Stimulated activated naive B cell treated with anti-CD40 and anti-IgM and Interleukin-4, amounts not matched to agents 10 μg/mL and 1 μg/mL and 100 μg/mL, for 72 hours (primary cell): ENCODE measurements around the gene QPRT.
"Not testable (repeated sequence)": the region's sequence is repeated elsewhere in the genome, so short reads cannot be mapped to it uniquely, and the experiment has no call there.

ENCODE experiments used
- ATAC-seq, 2 donors: fragments of 150-1000 bp; cut with Tn5 transposase; replicated peaks; 2 replicates each; pipeline ENCODE4 v1.10.0; 2021; ENCODE audit warnings: moderate library complexity in 1 of 2
- DNase-seq: peaks from one replicate; pipeline ENCODE4 v3.0.0; 2021
- H3K27ac Mint-ChIP-seq: one replicate; pipeline ENCODE4 v1.8.0; 2022; ENCODE audit warnings: mild to moderate bottlenecking, mixed read lengths
- H3K27me3 Mint-ChIP-seq, 2 donors: one replicate each; pipeline ENCODE4 v1.8.0; 2022; ENCODE audit warnings: mixed read lengths in 2 of 2
- H3K36me3 Mint-ChIP-seq, 2 donors: one replicate each; pipeline ENCODE4 v1.8.0; 2022; ENCODE audit warnings: mixed read lengths in 2 of 2, mild to moderate bottlenecking in 1 of 2
- H3K4me1 Mint-ChIP-seq, 2 donors: one replicate each; pipeline ENCODE4 v1.8.0; 2022; ENCODE audit warnings: mixed read lengths in 2 of 2, mild to moderate bottlenecking in 1 of 2
- H3K4me3 Mint-ChIP-seq, 2 donors: one replicate each; pipeline ENCODE4 v1.8.0; 2022; ENCODE audit warnings: mild to moderate bottlenecking in 2 of 2, mixed read lengths in 2 of 2, moderate library complexity in 1 of 2
- H3K9me3 Mint-ChIP-seq, 2 donors: one replicate each; pipeline ENCODE4 v1.8.0; 2022; ENCODE audit warnings: mixed read lengths in 2 of 2, mild to moderate bottlenecking in 1 of 2

Gene QPRT

GRCh38 chr16:29668267-29668666, 10.7 kb upstream of the QPRT start:
- Mint-ChIP-seq H3K36me3 (peaks cover 25 to 38% of the 10 kb centered on the region in 2 donors), H3K4me3 (no peak overlapping the region), H3K27me3 (no peaks in the 10 kb centered on the region), H3K4me1 (peaks cover 36 to 53% of the 10 kb centered on the region in 2 donors), H3K27ac (no peak overlapping the region), H3K9me3 (no peaks in the 10 kb centered on the region)
- ATAC-seq = no peak
- DNase-seq = no peak

GRCh38 chr16:29673501-29673900, 5.5 kb upstream of the QPRT start:
- H3K4me3 Mint-ChIP-seq = no peak overlapping the region

GRCh38 chr16:29674188-29674587, 4.8 kb upstream of the QPRT start:
- ATAC-seq = no peak
- Mint-ChIP-seq H3K4me1 (peaks cover 13 to 49% of the 10 kb centered on the region in 2 donors), H3K9me3 (no peaks in the 10 kb centered on the region), H3K27me3 (no peaks in the 10 kb centered on the region), H3K27ac (no peak overlapping the region), H3K4me3 (no peak overlapping the region), H3K36me3 (peaks cover 5 to 7% of the 10 kb centered on the region in 2 donors)
- no peak for DNase-seq

More at GRCh38 chr16:29673501-29673900, 5.5 kb upstream of the QPRT start:
- peaks cover 5 to 7% of the 10 kb centered on the region in 2 donors for H3K36me3 Mint-ChIP-seq
- peaks cover 12 to 42% of the 10 kb centered on the region in 2 donors for H3K4me1 Mint-ChIP-seq
- ATAC-seq (no peak), DNase-seq (no peak)
- no peaks in the 10 kb centered on the region for H3K9me3 Mint-ChIP-seq
- no peak overlapping the region for H3K27ac Mint-ChIP-seq
- H3K27me3 Mint-ChIP-seq = no peaks in the 10 kb centered on the region

GRCh38 chr16:29675811-29676643, 3.0 kb upstream of the QPRT start:
- Mint-ChIP-seq H3K4me3 (no peak overlapping the region), H3K27ac (no peak overlapping the region)
- no peak for DNase-seq

GRCh38 chr16:29676989-29677785, 1.8 kb upstream of the QPRT start:
- H3K27me3 Mint-ChIP-seq = no peaks in the 10 kb centered on the region
- no peak overlapping the region for H3K27ac Mint-ChIP-seq
- H3K36me3 Mint-ChIP-seq = peaks cover 3% of the 10 kb centered on the region in 2 donors
- DNase-seq (no peak), ATAC-seq (no peak)
- peaks cover 18 to 61% of the 10 kb centered on the region in 2 donors for H3K4me1 Mint-ChIP-seq
- H3K4me3 Mint-ChIP-seq = no peak overlapping the region
- no peaks in the 10 kb centered on the region for H3K9me3 Mint-ChIP-seq

More at GRCh38 chr16:29675811-29676643, 3.0 kb upstream of the QPRT start:
- Mint-ChIP-seq H3K4me1 (peaks cover 18 to 66% of the 10 kb centered on the region in 2 donors), H3K9me3 (no peaks in the 10 kb centered on the region), H3K36me3 (peaks cover 5 to 7% of the 10 kb centered on the region in 2 donors), H3K27me3 (no peaks in the 10 kb centered on the region)
- ATAC-seq = peak; percentile 81 to 89

DNA sequence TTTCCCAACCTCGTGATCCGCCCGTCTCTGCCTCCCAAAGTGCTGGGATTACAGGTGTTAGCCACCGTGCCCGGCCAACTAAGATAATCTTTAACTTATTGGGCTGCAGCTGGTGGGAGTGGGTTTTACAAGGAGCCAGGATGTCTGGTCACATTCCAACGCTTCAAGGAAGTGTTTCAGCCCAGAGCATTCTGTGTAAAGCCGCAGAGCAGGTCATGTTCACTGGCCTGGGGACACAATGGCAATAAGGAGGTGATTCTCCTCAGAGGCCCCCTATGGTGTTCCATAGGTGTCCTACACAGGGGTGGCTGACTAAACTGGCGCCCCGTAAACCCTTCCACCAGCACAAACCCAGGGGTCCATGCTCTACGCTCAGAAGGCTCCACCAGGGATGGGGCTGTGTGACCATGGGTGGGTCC, 1.2 kb downstream of the QPRT start:
- DNase-seq (no peak), ATAC-seq (no peak)
- peaks cover 16 to 63% of the 10 kb centered on the region in 2 donors for H3K4me1 Mint-ChIP-seq
- H3K9me3 Mint-ChIP-seq = no peaks in the 10 kb centered on the region
- H3K27me3 Mint-ChIP-seq = no peaks in the 10 kb centered on the region
- H3K4me3 Mint-ChIP-seq = peak overlapping the region; percentile 84 to 86
- peak overlapping the region; percentile 51 for H3K27ac Mint-ChIP-seq
- H3K36me3 Mint-ChIP-seq = peaks cover 3 to 9% of the 10 kb centered on the region in 2 donors

DNA sequence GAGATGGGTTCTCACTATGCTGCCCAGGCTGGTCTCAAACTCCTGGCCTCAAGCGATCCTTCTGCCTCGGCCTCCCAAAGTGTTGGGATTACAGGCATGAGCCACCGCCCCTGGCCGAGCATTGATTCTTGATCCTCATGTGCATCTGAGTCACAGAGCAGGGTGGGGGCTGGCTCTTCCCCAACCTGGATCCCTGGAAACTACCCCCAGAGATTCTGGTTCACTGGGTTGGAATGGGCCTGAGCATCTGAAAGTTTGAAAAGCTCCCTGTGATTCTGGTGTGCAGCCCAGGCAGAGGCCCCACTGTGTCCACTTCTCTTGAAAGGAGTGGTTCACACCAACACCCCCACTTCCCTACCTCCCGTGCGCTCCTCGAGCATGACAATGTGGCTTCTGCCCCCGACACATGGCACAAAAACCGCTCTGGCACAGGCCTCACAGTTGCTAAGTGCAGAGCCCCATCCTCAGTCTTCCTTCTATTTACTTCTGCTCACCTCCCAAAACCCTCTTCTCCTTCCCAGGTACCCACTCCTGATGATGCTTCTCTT, 4.6 kb downstream of the QPRT start:
- DNase-seq (no peak), ATAC-seq (no peak)
- peaks cover 23 to 64% of the 10 kb centered on the region in 2 donors for H3K4me1 Mint-ChIP-seq
- H3K4me3 Mint-ChIP-seq = no peak overlapping the region
- no peak overlapping the region for H3K27ac Mint-ChIP-seq
- H3K27me3 Mint-ChIP-seq = no peaks in the 10 kb centered on the region
- H3K36me3 Mint-ChIP-seq = peaks cover 17% of the 10 kb centered on the region in 2 donors
- no peaks in the 10 kb centered on the region for H3K9me3 Mint-ChIP-seq

DNA sequence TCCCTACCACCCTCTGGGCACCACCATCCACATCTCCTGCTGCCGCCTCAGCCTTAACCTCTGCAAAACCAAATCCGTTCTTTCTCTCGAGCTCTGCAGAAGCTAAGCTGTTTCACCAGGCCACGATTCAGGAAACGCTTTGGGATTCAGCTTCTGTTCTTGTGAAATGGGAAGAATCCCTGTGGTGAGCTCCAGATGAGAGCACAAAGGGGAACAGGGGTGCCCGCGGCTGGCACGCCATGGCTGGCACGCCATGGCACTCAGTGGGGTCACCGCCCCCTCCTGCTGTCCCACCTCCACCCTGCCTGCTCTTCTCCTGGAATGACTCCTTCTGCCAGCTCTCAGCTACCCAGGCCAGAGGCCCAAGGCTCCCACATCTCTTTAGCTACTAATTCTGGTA, 5.7 kb downstream of the QPRT start:
- DNase-seq (no peak), ATAC-seq (no peak)
- H3K36me3 Mint-ChIP-seq = peaks cover 17 to 18% of the 10 kb centered on the region in 2 donors
- no peak overlapping the region for H3K27ac Mint-ChIP-seq
- H3K9me3 Mint-ChIP-seq = no peaks in the 10 kb centered on the region
- no peak overlapping the region for H3K4me3 Mint-ChIP-seq
- peaks cover 20 to 56% of the 10 kb centered on the region in 2 donors for H3K4me1 Mint-ChIP-seq
- H3K27me3 Mint-ChIP-seq = no peaks in the 10 kb centered on the region

DNA sequence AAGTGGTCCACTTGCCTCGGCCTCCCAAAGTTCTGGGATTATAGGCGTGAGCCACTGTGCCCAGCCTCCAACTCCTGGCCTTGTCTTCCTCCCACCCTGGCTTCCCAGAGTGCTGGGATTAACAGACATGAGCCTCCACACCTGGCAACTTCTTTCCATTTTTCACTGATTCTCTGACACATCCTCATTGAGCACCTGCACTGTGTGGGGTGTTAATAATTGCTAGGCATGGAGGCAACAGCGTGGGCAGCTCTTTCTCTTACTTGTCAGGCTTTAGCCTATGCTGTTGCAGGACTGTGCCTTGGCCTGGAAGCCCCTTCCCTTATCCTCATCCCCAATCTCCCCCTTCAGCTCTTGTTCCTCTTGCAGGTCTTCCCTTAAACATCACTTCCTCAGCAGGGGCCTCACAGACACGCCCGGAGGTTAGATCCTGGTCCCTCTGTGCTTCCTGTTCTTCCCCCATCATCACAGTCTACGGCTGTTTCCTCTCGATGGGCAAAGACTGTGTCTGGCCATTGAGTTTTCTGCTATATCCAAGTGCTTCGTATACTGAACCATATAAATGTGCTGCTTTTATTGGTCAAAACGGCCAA, 7.9 kb downstream of the QPRT start:
- H3K4me3 Mint-ChIP-seq = peak overlapping the region; percentile 5 to 41
- peak overlapping the region; percentile 15 for H3K27ac Mint-ChIP-seq
- peaks cover 27 to 53% of the 10 kb centered on the region in 2 donors for H3K4me1 Mint-ChIP-seq

GRCh38 chr16:29687755-29688154, 8.8 kb downstream of the QPRT start:
- H3K27ac Mint-ChIP-seq = peak overlapping the region; percentile 38
- H3K4me3 Mint-ChIP-seq = peak overlapping the region; percentile 1 to 15
- H3K4me1 Mint-ChIP-seq = peaks cover 27 to 54% of the 10 kb centered on the region in 2 donors
- H3K36me3 Mint-ChIP-seq = peaks cover 22 to 28% of the 10 kb centered on the region in 2 donors
- peaks cover 0 to 3% of the 10 kb centered on the region in 2 donors for H3K9me3 Mint-ChIP-seq
- ATAC-seq (no peak), DNase-seq (no peak)
- no peaks in the 10 kb centered on the region for H3K27me3 Mint-ChIP-seq

More for the DNA sequence above, 7.9 kb downstream of the QPRT start:
- Mint-ChIP-seq H3K27me3 (no peaks in the 10 kb centered on the region), H3K9me3 (peaks cover 0 to 3% of the 10 kb centered on the region in 2 donors), H3K36me3 (peaks cover 22 to 28% of the 10 kb centered on the region in 2 donors)
- DNase-seq = no peak
- ATAC-seq = peak; percentile 55 to 57

DNA sequence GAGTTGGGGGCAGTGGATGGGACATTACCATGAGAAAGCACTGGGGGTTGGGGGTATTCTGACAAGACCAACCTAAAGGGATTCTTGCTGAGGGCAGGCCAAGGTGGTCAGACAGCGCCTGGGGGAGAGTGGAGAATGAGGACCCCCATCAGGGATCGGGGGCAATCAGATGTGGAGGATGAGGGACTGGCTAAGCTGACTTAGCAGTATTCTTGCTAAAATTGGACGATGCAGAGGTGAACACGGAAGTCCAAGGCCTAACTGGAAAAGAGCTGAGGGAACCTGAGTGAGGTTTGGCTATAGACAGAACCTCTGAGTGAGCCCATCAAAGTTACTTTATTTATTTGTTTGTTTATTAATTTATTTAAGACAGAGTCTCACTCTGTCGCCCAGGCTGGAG, 9.2 kb downstream of the QPRT start:
- H3K27me3 Mint-ChIP-seq = no peaks in the 10 kb centered on the region
- peak overlapping the region; percentile 38 for H3K27ac Mint-ChIP-seq
- no peak for ATAC-seq
- no peak for DNase-seq
- peak overlapping the region; percentile 1 to 15 for H3K4me3 Mint-ChIP-seq
- peaks cover 22 to 28% of the 10 kb centered on the region in 2 donors for H3K36me3 Mint-ChIP-seq
- peaks cover 27 to 54% of the 10 kb centered on the region in 2 donors for H3K4me1 Mint-ChIP-seq
- H3K9me3 Mint-ChIP-seq = peaks cover 0 to 3% of the 10 kb centered on the region in 2 donors

DNA sequence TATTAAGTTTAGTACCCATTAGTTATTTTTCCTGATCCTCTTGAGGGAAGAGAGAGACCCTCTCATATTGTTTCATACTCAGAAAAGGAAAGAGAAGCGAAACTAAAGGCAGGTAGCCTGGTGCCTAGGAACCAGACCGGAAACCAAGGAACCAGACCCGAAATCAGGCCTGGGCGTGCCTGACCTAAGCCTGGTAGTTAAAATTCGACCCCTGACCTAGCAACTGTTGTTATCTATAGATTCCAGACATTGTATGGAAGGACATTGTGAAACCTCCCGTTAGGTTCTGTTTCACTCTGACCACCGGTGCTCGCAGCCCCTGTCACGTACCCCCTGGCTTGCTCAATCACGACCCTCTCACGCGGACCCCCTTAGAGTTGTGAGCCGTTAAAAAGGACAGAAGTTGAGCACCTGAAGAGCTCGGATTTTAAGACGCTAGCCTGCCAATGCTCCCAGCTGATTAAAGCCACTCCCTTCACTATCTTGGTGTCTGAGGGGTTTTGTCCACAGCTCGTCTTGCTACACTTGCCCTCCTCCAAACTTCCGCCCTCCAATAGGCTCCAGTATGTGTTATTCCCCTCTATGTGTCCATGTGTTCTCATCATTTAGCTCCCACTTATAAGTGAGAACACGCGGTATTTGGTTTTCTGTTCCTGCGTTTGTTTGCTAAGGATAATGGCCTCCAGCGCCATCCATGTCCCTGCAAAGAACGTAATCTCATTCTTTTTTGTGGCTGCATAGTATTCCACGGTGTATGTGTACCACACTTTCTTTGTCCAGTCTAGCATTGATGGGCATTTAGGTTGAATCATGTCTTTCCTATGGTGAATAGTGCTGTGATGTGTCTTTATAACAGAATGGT, 10.7 kb downstream of the QPRT start:
- H3K9me3 Mint-ChIP-seq, DNase-seq, ATAC-seq, H3K27me3 Mint-ChIP-seq: not testable (repeated sequence)
- Mint-ChIP-seq H3K27ac (peak overlapping the region; percentile 15), H3K36me3 (peaks cover 19 to 22% of the 10 kb centered on the region in 2 donors), H3K4me1 (peaks cover 25 to 48% of the 10 kb centered on the region in 2 donors), H3K4me3 (peak overlapping the region in 1 of 2 donors; percentile 25)

DNA sequence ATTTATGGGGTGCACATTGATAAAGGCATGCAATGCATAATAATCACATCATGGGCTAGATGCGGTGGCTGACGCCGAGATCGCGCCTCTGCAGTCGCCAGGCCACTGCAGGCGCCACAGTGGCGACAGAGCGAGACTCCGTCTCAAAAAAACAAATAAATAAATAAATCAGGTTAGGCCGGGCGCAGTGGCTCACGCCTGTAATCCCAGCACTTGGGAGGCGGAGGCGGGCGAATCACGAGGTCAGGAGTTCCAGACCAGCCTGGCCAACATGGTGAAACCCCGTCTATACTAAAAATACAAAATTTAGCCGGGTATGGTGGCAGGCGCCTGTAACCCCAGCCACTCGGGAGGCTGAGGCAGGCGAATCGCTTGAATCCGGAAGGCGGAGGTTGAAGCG, 13.6 kb downstream of the QPRT start:
- H3K9me3 Mint-ChIP-seq, ATAC-seq, H3K27me3 Mint-ChIP-seq, H3K4me3 Mint-ChIP-seq, DNase-seq, H3K27ac Mint-ChIP-seq: not testable (repeated sequence)
- peaks cover 17 to 22% of the 10 kb centered on the region in 2 donors for H3K36me3 Mint-ChIP-seq
- H3K4me1 Mint-ChIP-seq = peaks cover 16 to 29% of the 10 kb centered on the region in 2 donors
